MM.1S (cell line): ENCODE measurements around the gene TMEM163.

Experiments used
- DNase-seq: peaks from one replicate; pipeline ENCODE4 v3.0.0-alpha.2; 2015
- H2AFZ ChIP-seq: fragments of 300-600 bp; sonication (generic); 2 replicates; pipeline ENCODE4 v1.6.0; 2016; ENCODE audit warnings: antibody characterized with exemption, low read length
- H3F3A ChIP-seq: fragments of 300-600 bp; sonication (generic); 2 replicates; pipeline ENCODE4 v1.6.1; 2016; ENCODE audit warnings: mild to moderate bottlenecking, antibody characterized with exemption, low read length, moderate library complexity, mixed read lengths; ENCODE audit not compliant: insufficient read depth
- H3K27ac ChIP-seq: fragments of 300-600 bp; sonication (generic); 2 replicates; pipeline ENCODE4 v1.5.1; 2016; ENCODE audit warnings: mild to moderate bottlenecking, low read length
- H3K27me3 ChIP-seq: fragments of 300-600 bp; sonication (generic); replicated peaks from 2 replicates; pipeline ENCODE4 v1.6.0; 2016; ENCODE audit warnings: low read length; ENCODE audit not compliant: insufficient read depth
- H3K36me3 ChIP-seq: fragments of 300-600 bp; sonication (generic); replicated peaks from 2 replicates; pipeline ENCODE4 v1.6.1; 2016; ENCODE audit warnings: mild to moderate bottlenecking, low read length, mixed read lengths; ENCODE audit not compliant: insufficient read depth
- H3K4me1 ChIP-seq: fragments of 300-600 bp; sonication (generic); 2 replicates; pipeline ENCODE4 v1.6.1; 2016; ENCODE audit warnings: low read length, mixed read lengths
- H3K4me2 ChIP-seq: fragments of 300-600 bp; sonication (generic); 2 replicates; pipeline ENCODE4 v1.6.0; 2016; ENCODE audit warnings: low read depth, low read length
- H3K4me3 ChIP-seq: fragments of 300-600 bp; sonication (generic); 2 replicates; pipeline ENCODE4 v1.5.1; 2016; ENCODE audit warnings: low read length, mixed read lengths
- H3K79me2 ChIP-seq: fragments of 300-600 bp; sonication (generic); 2 replicates; pipeline ENCODE4 v1.6.1; 2016; ENCODE audit warnings: mixed run types, low read length, mixed read lengths
- H3K9ac ChIP-seq: fragments of 300-600 bp; sonication (generic); 2 replicates; pipeline ENCODE4 v1.6.1; 2016; ENCODE audit warnings: low read length, mixed read lengths
- H3K9me2 ChIP-seq: fragments of 300-600 bp; sonication (generic); replicated peaks from 2 replicates; pipeline ENCODE4 v1.6.1; 2016; ENCODE audit warnings: mild to moderate bottlenecking, low read length, mixed read lengths; ENCODE audit not compliant: insufficient read depth
- H3K9me3 ChIP-seq: fragments of 300-600 bp; sonication (generic); replicated peaks from 2 replicates; pipeline ENCODE4 v1.6.1; 2016; ENCODE audit warnings: mild to moderate bottlenecking, low read length, mixed read lengths; ENCODE audit not compliant: insufficient read depth
- H4K20me1 ChIP-seq: fragments of 300-600 bp; sonication (generic); 2 replicates; pipeline ENCODE4 v1.6.1; 2016; ENCODE audit warnings: mild to moderate bottlenecking, low read length, moderate library complexity, mixed read lengths; ENCODE audit not compliant: insufficient read depth
- EZH2 ChIP-seq: fragments of 300-600 bp; sonication (generic); optimal IDR thresholded peaks from 2 replicates; pipeline ENCODE3; 2017; ENCODE audit warnings: low read depth, mild to moderate bottlenecking, antibody characterized with exemption, low read length, mixed read lengths
- EZH2phosphoT487 ChIP-seq: fragments of 300-600 bp; sonication (generic); IDR thresholded peaks from 2 replicates; pipeline ENCODE4 v1.6.1; 2018; ENCODE audit warnings: antibody characterized with exemption, low read length
- TF ChIP-seq, protein P1 (sequence below): fragments of 300-600 bp; sonication (generic); IDR thresholded peaks from 2 replicates; pipeline ENCODE4 v1.5.1; 2016; ENCODE audit warnings: antibody characterized with exemption, low read length, mixed read lengths

Gene TMEM163

DNA sequence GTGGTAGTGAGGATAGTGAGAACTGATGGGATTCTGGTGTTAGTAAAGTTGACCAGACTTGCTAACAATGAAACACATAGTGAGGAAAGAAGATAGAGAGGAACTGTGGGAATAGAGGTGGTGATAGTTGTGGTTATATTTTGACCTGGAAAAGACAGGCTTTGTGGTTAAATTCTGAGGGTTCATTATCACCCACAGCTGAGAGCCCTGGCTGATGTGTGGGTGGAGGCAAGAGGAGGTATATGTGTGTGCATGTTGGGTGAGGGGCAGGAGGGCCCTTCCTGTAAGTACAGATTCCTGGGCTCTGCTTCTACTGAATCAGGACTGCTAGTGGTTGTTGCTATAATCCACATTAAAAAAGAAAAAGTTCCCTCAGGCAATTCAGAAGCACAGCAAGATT lies 26.2 kb upstream of the TMEM163 start:
- H3K9me3 ChIP-seq: no peaks in the 10 kb centered on the region
- no peak overlapping the region for H3K4me3 ChIP-seq
- H3K27ac ChIP-seq: no peak overlapping the region
- H3K27me3 ChIP-seq: no peaks in the 10 kb centered on the region
- no peak overlapping the region for H3K4me2 ChIP-seq
- DNase-seq: no peak
- H3K79me2 ChIP-seq: no peaks in the 10 kb centered on the region
- no peaks in the 10 kb centered on the region for H3K4me1 ChIP-seq
- H3K9me2 ChIP-seq: no peaks in the 10 kb centered on the region
- H4K20me1 ChIP-seq: no peaks in the 10 kb centered on the region
- no peaks in the 10 kb centered on the region for H3F3A ChIP-seq
- no peak for TF ChIP-seq EZH2phosphoT487
- TF ChIP-seq, protein P1, sequence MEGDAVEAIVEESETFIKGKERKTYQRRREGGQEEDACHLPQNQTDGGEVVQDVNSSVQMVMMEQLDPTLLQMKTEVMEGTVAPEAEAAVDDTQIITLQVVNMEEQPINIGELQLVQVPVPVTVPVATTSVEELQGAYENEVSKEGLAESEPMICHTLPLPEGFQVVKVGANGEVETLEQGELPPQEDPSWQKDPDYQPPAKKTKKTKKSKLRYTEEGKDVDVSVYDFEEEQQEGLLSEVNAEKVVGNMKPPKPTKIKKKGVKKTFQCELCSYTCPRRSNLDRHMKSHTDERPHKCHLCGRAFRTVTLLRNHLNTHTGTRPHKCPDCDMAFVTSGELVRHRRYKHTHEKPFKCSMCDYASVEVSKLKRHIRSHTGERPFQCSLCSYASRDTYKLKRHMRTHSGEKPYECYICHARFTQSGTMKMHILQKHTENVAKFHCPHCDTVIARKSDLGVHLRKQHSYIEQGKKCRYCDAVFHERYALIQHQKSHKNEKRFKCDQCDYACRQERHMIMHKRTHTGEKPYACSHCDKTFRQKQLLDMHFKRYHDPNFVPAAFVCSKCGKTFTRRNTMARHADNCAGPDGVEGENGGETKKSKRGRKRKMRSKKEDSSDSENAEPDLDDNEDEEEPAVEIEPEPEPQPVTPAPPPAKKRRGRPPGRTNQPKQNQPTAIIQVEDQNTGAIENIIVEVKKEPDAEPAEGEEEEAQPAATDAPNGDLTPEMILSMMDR: no peak
- TF ChIP-seq EZH2: no peak
- H3K9ac ChIP-seq: no peak overlapping the region
- no peak overlapping the region for H2AFZ ChIP-seq
- H3K36me3 ChIP-seq: no peaks in the 10 kb centered on the region

DNA sequence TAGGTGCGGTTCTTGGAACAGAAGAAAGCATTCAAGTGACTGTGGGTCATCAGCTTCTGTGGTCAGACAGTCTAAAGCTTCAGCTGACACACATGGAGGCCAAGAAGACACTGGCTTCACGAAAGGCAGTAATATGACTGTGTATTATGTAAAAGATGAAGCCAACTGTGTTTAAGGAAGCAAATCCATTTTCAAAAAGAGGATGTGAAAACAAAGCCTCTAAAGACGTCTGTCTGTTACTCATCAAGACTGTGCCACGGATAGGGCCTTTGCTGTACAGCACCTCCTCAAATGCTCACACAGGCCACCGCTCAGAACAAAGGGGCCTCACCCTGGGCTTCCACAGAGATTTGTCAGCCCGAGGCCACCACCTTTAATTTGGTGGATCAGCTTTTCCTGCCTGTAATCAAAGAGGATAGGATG lies 21.1 kb upstream of the TMEM163 start:
- H3K9me3 ChIP-seq: no peaks in the 10 kb centered on the region
- no peaks in the 10 kb centered on the region for H3K9me2 ChIP-seq
- H3K27me3 ChIP-seq: no peaks in the 10 kb centered on the region
- no peak overlapping the region for H3K4me3 ChIP-seq
- H3K4me2 ChIP-seq: no peak overlapping the region
- peak; percentile 46 for DNase-seq
- no peak for TF ChIP-seq EZH2phosphoT487
- no peak for TF ChIP-seq EZH2
- TF ChIP-seq, protein P1: no peak
- H3K4me1 ChIP-seq: no peaks in the 10 kb centered on the region
- H3F3A ChIP-seq: no peaks in the 10 kb centered on the region
- no peak overlapping the region for H3K9ac ChIP-seq
- no peak overlapping the region for H2AFZ ChIP-seq
- H4K20me1 ChIP-seq: no peaks in the 10 kb centered on the region
- H3K79me2 ChIP-seq: no peaks in the 10 kb centered on the region
- H3K27ac ChIP-seq: peak overlapping the region; percentile 1; the same call in 1 of the 2 replicates
- H3K36me3 ChIP-seq: no peaks in the 10 kb centered on the region

DNA sequence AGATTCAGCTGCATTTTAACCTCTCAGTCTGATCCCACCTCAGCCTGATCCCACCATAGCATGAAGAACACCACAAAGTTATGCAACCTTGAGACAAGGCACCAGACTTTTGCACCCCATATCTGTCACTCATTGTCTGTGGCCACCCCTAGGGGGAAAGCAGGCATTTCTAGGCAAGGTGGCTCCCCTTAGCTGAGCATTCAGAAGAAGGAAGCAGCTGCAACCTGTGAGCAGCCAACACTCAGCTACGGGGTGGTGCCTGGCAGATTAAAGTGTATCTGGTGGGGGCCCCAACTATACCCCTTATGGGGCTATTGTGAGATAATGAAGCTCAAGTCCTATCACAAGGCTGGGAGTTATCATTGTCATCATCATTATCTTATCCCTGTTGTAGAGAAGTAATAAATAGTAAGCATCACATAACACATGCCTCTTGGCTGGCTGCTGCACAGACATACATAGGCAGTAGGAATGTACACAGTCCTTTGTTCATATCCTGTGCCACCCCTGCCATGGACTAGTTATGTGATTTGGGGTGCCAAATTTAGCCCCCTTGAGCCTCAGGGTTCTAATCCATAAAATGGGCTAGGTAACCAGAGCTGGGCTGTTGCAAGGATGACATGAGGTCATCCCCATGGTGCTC lies 20.6 kb upstream of the TMEM163 start:
- H3K4me1 ChIP-seq: no peaks in the 10 kb centered on the region
- no peak overlapping the region for H3K9ac ChIP-seq
- no peak overlapping the region for H3K4me3 ChIP-seq
- H3K27ac ChIP-seq: peak overlapping the region; percentile 1; the same call in 1 of the 2 replicates
- H4K20me1 ChIP-seq: no peaks in the 10 kb centered on the region
- TF ChIP-seq EZH2phosphoT487 (no peak), EZH2 (no peak)
- TF ChIP-seq, protein P1: no peak
- H3K27me3 ChIP-seq: no peaks in the 10 kb centered on the region
- H3K9me2 ChIP-seq: no peaks in the 10 kb centered on the region
- DNase-seq: no peak
- no peak overlapping the region for H2AFZ ChIP-seq
- H3K9me3 ChIP-seq: no peaks in the 10 kb centered on the region
- no peak overlapping the region for H3K4me2 ChIP-seq
- H3F3A ChIP-seq: no peaks in the 10 kb centered on the region
- H3K36me3 ChIP-seq: no peaks in the 10 kb centered on the region
- no peaks in the 10 kb centered on the region for H3K79me2 ChIP-seq
